Stimulated activated CD4-positive, alpha-beta T cell treated with anti-CD3 and anti-CD28 coated beads, Interleukin-4, amount 100 ng/mL, for 1 hour (primary cell): ENCODE measurements around the gene NCF4.

ENCODE experiments used
- DNase-seq: peaks from one replicate; pipeline ENCODE4 v3.0.0-alpha.2; 2020

Gene NCF4

DNA sequence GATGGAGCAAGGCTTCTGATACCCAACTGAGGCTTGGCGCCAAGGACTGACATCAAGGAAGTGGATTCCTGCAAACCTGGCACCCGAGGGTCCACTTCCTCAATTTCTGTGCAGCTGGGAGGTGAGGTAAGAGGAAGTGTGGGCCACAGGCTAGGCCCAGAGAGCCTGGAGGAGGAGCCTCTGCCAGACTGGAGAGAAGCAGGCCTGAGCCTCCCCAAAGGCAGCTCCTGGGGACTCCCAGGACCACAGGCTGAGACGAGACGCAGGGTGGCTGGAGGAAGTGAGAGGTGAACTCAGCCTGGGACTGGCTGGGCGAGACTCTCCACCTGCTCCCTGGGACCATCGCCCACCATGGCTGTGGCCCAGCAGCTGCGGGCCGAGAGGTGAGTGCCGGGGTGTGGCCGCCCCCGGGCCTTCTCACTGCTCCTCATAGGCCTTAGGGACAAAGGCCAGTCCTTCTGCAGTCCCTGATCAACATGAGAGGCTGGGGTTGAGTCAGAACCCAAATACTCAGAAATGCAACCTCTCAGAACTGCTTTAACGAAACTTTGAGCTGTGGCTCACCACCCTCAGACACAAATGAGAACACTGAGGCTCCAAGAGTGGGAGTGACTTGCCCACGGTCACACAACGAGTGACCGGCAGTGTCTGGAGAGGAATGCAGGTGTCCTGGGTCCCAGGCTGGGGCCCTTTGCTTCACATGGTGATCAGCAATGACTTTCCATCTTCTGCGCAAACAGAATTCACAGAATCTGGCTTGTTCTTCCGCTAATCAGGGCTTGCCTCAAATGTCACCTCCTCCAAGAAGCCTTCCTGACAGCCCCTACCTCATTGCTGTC lies at the start of gene NCF4:
NCF4 (plus strand) TSS at position 186 of the 839 bp plus-strand sequence; CDS start at position 352, 166 bp downstream.
- peak; percentile 23 for DNase-seq

DNA sequence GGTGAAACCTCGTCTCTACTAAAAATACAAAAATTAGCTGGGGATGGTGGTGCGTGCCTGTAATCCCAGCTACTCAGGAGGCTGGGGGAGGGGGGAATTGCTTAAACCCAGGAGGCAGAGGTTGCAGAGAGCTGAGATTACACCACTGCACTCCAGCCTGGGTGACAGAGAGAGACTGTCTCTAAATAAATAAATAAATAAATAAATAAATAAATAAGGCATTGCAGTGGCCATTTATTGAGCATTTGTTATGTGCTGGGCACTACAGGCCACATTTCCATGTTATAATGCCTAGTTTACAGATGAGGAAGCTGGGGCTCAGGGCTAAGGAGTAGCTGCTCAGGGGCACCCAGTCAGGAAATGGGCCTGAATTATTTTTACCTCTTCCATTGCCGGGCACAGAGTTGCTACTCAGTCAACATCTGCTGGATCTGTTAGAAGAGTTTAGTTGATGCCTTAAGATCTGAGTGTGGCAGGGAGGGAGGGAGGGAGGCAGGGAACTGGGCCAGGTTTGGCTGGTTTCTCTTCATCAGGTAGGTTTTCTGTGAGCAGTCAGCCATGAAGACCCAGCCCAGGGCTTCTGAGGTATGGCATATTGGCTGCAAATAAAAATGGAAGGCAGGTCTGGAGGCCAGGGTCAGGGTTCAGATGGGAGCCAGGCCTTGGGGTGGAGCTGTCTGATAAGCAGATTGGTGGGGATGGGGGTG lies 49.6 kb upstream of the NCF4 start:
- DNase-seq: no peak

DNA sequence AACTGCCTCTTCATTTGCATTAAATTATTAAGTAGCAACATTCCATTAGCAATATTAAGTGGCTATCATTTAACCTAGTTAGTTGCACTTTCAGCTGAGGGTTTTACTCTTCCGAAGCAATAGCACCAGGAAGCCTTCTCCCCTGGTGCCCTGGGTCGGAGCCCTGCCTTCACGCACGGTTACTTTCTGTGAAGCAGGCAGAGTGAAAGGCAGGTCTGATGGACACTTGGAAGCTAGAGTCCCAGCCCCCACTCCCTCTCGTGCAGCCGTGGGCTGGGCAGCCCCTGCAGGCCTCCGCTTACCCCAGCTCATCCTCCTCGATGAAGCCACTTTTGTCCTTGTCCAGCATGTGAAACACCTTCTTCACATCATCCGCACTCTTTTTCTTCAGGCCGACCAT lies 46.0 kb upstream of the NCF4 start:
- DNase-seq: no peak

DNA sequence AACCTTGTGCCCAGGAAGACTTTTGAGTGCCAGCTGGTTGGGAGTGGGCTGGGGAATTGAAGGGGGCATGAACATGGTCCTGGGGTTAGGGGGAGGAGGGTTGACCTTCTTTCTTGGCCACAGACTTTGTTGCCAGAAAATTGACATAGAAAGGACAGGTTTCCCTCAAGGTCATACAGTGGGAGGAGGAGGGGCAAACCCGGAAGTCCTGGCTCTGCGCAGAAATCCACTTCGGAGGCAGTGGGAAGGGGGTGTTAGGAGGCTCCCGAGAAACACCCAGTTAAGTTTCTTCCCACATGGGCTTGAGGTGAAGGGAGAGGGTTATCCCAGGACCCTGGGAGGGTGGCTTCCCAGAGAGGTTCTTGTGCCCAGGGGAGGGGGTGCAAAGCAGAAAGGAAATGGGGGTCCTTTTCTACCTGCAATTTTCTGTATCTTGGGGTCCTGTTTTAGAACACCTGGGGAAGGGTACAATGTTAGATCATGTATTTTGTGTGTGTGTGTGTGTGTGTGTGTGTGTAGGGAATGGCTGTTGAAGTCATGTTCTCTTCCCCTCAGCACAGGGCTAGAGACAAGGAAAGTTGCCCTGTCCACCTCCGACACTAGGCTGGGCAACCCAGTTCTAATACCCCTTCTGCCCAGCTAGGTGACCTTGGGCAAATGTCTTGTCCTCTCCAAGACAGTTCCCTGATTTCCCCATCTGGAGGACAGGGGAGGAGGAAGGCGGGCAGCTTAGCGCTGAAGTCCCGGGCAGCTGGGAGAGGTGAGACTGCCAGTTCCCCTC lies 45.1 kb upstream of the NCF4 start:
- no peak for DNase-seq

DNA sequence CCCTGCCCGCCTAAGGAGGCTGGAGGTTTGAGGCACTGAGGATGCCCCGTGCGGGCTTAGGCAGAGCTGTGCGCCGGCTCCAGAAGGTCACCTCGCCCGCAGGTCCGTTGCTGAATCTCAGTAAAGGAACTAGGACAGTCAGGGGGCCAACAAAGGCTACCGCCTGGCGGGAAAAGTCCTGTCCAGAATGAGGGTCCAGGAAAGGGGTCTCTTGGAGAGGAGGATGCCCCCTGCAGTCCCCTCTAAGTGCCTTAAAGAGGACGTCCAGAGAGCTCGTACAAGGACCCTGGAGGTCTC lies 44.5 kb upstream of the NCF4 start:
- no peak for DNase-seq

DNA sequence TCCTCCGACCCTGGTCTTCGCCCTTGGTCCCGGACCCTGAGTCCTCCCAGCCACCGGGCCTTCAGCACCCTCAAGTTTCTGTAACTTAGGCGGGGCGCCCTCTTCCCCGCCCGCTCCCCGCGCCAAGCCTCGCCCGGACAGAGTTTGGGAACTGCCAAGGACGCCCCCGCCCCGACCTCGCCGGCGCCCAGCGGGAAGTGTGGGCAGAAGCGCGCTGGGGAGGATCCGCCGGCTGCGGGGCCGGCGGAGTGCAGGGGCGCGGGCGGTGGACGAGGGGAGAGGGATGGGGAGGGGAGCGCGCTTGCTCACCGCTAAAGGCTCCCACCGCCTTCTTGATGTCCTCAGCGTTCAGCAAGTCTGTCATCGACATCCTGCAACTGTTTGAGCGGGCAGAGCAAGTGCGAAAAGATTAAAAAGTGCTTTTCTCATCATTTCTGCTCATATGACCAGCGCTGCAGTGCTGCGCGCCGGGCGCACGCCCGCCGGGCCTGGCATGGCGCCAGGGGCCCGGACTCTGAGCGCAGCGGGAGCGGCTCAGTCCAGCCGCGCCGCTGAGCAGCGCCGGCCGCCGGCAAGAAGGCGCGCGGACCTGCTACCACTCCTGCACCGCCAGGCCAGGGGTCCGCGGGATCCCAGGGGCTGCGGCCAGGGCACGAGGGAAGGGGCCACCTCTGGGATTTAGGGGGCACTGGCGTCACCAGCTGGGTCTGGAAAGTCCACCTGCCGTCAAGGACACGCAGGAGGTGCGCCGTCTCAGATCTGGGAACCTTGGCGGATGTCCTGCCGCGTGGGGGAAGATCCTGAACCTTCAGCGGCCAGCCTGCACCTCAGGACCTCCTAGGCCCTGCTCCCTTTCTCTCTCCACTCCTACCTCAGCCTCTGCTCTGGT lies 43.9 kb upstream of the NCF4 start, which contains the start of gene PVALB:
PVALB (minus strand) TSS at position 400 of the 889 bp plus-strand sequence; CDS start at position 370, 30 bp downstream.
- DNase-seq: no peak

DNA sequence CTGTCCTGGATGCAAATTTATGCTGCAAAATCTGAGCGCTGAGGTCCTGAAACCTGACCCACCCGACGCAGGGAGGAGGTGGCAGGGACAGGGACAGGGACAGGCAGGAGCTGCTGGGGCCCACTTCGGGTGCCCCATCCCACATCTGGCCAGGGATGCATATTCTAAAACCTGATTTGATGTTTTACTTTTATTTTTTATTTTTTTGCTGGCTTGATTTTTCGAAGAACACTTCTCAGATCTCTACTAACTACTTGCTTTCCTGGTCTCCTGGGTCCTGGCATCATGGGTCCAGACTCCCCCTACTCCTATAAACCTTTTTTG lies 43.3 kb upstream of the NCF4 start:
- no peak for DNase-seq

DNA sequence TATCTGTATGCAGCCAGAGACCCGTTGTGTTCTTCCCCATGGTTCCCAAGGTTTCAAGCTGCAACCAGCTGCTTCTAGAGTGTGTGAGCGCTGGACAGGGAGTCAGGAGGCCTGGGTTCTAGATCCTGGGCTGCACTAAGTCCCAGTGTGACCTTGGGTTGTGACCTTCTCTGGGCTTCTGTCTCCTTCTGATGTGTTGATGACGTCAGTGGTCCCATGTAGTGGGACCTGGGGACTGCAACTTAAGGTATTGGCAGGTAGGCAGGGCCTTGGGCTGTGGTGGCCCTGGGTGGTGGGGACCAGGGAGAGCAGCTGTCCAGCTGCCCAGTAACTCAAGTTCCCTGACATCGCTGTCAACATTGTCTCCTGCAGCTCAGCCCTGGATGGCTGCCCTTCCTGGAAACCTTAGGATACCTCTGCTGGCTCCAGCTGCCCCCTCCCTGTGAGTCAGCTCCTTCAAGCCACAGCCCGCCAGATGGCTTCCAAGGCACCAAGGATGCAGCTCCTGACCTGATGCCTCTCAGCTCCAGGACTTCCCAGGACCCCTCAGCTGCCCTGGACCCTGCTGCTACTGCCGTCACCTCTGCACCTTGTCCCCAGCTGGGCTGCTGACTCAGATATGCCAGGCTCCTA lies 42.7 kb upstream of the NCF4 start:
- no peak for DNase-seq

DNA sequence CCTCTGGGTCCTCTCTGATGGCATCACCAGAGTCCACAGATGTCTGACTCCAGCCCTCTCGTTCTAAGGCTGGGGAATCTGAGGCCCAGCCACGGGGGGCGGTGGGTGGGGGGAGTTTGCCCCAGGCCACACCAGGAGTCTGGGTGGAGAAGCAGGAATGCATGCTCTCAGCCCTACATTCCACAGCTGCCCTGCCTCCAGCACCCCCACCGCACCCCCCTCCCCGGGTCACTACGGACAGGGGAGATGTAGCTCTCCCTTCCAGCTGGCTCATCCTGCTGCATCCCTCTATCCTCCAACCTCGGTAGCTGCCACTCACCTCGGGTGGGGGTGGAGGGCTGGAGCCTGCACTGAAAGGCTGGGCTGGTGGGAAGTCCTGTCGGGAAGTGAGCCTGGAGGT lies 41.7 kb upstream of the NCF4 start:
- DNase-seq: no peak

DNA sequence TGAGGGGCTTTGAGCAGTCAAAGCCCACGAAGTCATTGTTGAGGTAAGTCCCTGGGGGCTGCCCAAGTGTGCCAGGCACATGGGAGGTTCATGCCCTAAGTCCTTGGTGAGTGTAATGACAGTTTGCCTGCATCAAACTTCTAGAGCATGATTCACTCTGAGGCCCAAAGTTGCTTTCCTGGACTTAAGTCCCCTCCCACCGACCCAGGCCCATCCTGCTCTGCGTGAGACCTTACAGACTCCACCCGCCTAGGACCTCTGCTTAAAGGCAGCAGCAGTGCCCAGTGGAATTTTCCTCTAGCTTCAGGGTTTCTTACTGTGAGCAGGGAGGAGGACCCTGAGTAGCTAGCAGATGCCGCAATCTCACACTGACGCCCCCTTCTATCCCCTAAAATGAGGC lies 38.2 kb upstream of the NCF4 start:
- DNase-seq: no peak

DNA sequence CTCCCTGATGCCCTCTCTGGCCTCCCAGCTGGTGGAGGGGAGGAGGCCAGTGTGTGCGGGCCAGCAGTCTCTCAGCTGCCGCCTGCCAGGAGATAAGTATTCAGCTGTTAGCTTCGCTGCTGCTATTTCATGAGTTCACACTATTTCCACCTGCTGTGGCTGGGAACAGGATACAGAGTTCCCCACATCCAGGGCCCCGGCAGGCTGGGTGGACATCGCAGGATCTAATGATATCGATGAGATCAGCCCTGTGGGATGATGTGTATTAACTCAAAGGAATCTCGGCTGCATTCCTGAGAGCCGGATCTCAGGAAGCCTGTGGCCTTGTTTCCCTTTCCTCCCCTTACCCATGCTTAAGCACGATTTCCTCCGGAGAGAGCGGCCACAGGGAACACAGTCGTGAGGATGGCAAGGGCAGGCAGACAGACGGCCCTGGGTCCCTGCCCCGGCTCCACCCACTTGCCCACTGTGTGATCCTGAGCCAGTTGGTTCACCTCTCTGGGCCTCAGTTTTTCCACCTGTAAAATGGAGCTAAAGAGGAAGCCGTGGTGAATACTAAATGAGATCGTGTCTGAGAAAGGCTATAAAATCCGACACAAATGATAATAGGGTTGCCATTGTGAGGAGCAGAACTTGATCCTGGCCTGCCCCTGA lies 37.5 kb upstream of the NCF4 start:
- no peak for DNase-seq

DNA sequence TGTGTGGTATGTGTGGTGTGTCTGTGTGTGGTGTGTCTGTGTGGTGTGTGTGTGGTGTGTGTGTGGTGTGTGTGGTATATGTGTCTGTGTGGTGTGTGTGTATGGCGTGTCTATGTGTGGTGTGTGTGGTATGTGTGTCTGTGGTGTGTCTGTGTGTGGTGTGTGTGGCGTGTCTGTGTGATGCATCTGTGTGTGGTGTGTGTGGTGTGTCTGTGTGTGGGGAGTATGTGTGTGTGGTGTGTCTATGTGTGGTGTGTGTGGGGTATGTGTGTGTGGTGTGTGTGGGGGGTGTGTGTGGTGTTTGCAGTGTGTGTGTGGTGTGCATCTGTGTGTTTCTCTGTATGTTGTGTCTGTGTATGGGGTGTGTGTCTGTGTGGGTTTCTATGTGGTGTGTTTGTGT lies 36.2 kb upstream of the NCF4 start:
- no peak for DNase-seq

DNA sequence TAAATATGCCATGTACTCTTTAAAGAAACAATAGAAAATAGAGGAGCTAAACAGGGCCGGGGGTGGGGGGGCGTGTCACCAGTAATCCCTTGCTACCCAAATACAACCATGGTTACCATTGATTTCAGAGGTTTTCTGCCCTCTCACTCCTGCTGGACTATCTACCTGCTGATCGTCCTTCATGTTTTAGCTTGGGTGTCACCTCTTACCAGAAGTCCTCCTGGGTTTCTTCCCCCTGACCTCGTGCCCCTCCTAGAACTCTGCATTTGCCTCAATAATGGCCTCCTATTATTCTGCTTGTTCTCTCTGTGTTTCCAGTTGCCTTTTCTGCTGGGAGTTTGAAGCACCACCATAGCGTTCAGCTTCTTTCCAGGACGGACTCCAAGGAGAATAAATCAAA lies 34.5 kb upstream of the NCF4 start:
- DNase-seq: no peak

DNA sequence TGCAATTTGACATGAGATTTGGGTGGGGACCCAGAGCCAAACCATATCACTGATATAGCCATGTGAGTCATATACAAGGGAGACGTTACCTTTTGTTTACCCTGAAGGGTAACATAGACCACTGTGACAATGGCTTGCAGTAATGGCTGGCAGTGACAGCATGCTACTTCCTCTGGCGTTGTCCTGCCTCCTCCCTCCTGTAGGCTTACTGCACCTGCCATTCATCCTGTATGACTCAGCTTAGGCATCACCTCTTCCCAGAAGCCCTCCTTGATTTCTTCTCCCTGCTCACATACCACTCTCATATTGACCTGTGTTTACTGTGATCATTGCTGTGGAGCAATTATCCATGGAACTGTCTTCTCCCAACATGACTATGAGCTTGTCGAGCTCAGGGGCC lies 32.0 kb upstream of the NCF4 start:
- DNase-seq: no peak

DNA sequence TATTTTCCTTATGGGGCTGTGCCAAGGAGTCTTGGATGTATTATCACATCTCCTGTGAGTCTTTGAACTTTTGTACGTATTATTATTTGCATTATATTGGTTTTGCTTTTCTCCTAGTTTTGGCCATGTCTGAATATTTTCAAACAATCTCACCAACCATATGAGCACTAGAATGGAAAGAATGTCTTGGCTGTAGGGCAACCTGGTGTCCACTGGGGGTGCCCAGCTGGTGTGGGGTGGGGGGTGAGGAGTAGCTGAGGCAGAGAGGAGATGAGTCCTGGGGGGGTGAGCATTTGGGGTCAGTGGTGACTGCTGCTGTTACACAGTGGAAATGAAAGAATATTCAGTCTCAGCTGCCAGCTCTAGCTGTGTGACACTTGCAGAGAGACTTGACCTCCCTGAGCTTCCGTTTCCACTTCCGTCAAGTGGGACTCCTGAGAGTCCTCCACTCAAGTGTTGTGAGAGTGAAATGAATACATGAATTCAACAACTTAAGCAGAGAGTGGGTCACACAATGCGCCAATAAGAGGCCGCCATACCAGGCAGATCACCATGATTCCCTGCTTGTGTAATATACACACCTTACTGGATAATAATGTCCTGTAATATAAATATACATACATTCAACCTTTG lies 31.3 kb upstream of the NCF4 start:
- no peak for DNase-seq

DNA sequence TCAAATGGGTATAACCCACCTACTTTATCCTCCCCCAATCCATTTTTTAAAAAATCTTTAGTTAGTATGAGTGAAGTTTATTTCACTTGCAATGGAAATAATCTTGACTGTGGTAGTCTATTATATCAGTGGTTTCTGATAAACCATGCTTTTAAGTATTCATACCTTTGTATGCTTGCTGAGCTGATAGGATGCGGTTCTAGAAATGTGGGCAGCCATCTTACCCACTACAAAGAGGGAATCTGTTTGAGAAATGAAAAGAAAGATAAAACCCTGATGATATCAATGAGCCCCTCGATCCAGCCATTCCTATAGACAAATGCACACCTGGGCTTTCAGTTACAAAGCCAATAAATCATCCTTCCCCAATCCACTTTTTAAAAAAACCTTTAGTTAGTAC lies 30.2 kb upstream of the NCF4 start:
- DNase-seq: no peak

DNA sequence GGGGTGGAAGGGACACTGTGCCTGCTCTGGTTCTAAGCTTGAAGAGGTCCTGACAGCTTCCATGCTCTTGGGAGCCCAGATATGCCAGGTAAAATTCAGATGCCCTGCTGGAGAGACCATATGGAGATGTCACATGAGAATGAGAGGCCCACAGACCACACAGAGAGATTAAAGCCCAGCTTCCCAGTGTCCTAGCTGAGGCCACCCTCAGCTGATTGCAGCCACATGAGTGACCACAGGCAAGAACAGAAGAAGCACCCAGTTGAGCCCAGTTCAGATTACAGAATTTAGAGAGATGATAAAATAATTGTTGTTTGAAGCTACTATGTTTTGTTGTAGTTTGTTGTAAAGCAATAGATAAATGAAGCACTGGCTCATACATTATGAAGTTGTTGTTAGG lies 29.6 kb upstream of the NCF4 start:
- no peak for DNase-seq

DNA sequence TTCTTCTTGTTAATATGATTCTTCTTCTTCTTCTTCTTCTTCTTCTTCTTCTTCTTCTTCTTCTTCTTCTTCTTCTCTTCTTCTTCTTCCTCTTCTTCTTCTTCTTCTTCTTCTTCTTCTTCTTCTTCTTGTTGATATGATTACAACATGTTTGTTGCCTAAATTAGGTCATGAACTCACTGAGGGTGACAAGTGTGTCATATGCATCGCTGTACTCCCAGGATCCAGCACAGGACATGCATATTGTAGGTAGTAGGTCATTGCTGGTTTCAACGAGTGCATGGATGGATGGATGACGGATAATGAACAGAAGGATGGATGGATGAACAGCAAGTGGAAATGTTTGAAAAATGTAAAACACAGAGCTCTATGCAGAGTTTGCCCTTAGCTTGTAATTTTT lies 29.1 kb upstream of the NCF4 start:
- DNase-seq: no peak

DNA sequence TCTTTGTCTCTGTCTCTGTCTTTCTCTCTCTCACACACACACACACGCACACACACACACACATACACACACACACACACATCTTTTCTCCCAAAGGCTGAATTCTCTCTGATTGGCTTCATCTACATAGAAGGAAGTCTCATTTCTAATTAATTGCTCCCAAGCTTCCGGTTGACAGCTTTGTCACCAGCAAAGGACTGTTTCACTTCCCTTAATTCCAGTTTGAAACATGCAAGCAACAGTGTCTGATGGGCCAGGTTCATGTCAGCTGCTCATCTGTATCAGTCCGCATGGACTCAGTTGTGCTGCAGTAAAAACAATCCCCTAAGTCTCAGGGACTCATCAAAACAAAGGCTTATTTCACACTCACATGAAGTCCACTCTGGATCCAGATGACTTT lies 27.7 kb upstream of the NCF4 start:
- no peak for DNase-seq

DNA sequence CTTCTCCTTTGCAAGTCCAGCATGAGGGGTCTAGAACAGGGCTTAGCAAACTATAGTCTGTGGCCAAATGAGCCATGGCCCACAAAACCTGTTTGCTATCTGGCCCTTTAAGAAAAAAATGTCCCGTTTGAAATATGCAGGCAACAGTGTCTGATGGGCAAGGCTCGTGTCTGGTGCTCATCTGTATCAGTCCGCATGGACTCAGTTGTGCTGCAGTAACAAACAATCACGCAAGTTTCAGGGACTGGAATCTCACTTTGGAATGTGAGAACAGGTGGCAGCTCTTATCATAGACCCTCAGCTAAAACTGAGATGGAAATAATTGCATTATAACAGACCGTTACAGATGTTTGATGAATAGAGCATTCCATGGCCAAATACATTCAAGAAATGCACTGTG lies 24.9 kb upstream of the NCF4 start:
- DNase-seq: no peak
